HEK293 (cell line): ENCODE measurements around the gene RNF10.

Source experiments
- BCL11A ChIP-seq: fragments of 450-650 bp; formaldehyde crosslinking; IDR thresholded peaks from 2 replicates; pipeline ENCODE4 v1.5.1; 2016; ENCODE audit warnings: low read depth, missing biosample characterization, missing genetic modification characterization
- EGR2 ChIP-seq: fragments of 450-650 bp; formaldehyde crosslinking; IDR thresholded peaks from 2 replicates; pipeline ENCODE4 v1.5.1; 2016; ENCODE audit warnings: low read depth, missing biosample characterization, missing genetic modification characterization
- GLIS1 ChIP-seq: fragments of 450-650 bp; formaldehyde crosslinking; IDR thresholded peaks from 2 replicates; pipeline ENCODE4 v1.5.1; 2016; ENCODE audit warnings: missing biosample characterization, missing genetic modification characterization
- HOXD13 ChIP-seq: sonication (generic); formaldehyde crosslinking; IDR thresholded peaks from 2 replicates; pipeline ENCODE4 v1.8.0; 2022; ENCODE audit warnings: missing genetic modification reagents, borderline replicate concordance
- KLF16 ChIP-seq: fragments of 450-650 bp; formaldehyde crosslinking; IDR thresholded peaks from 2 replicates; pipeline ENCODE4 v1.5.1; 2017; ENCODE audit warnings: missing biosample characterization, missing genetic modification characterization
- KLF7 ChIP-seq: fragments of 450-650 bp; formaldehyde crosslinking; IDR thresholded peaks from 2 replicates; pipeline ENCODE4 v1.5.1; 2016; ENCODE audit warnings: missing biosample characterization, missing genetic modification characterization, borderline replicate concordance
- REPIN1 ChIP-seq: fragments of 450-650 bp; formaldehyde crosslinking; IDR thresholded peaks from 2 replicates; pipeline ENCODE4 v1.5.1; 2017; ENCODE audit warnings: missing biosample characterization, missing genetic modification characterization, low read depth
- TRIM28 ChIP-seq: IDR thresholded peaks from 2 replicates; pipeline ENCODE4 v1.6.1; 2011; ENCODE audit warnings: low read length, control low read depth, borderline replicate concordance
- ZEB2 ChIP-seq: fragments of 450-650 bp; formaldehyde crosslinking; IDR thresholded peaks from 2 replicates; pipeline ENCODE4 v1.5.1; 2016; ENCODE audit warnings: missing biosample characterization, missing genetic modification characterization
- ZIC2 ChIP-seq: fragments of 450-650 bp; formaldehyde crosslinking; IDR thresholded peaks from 2 replicates; pipeline ENCODE4 v1.5.1; 2016; ENCODE audit warnings: missing biosample characterization, missing genetic modification characterization
- ZNF2 ChIP-seq: fragments of 450-650 bp; formaldehyde crosslinking; IDR thresholded peaks from 2 replicates; pipeline ENCODE4 v1.5.1; 2016; ENCODE audit warnings: missing biosample characterization, missing genetic modification characterization
- ZNF239 ChIP-seq: fragments of 450-650 bp; formaldehyde crosslinking; IDR thresholded peaks from 2 replicates; pipeline ENCODE4 v1.5.1; 2016; ENCODE audit warnings: missing biosample characterization, missing genetic modification characterization
- ZNF24 ChIP-seq: fragments of 450-650 bp; formaldehyde crosslinking; IDR thresholded peaks from 2 replicates; pipeline ENCODE4 v1.5.1; 2016; ENCODE audit warnings: missing biosample characterization, missing genetic modification characterization
- ZNF623 ChIP-seq: fragments of 450-650 bp; formaldehyde crosslinking; IDR thresholded peaks from 2 replicates; pipeline ENCODE4 v1.5.1; 2016; ENCODE audit warnings: missing biosample characterization, missing genetic modification characterization
- ZNF660 ChIP-seq: fragments of 450-650 bp; IDR thresholded peaks from 2 replicates; pipeline ENCODE4 v1.5.1; 2018; ENCODE audit warnings: missing biosample characterization, mild to moderate bottlenecking, missing genetic modification characterization
- ZNF677 ChIP-seq: fragments of 450-650 bp; IDR thresholded peaks from 2 replicates; pipeline ENCODE4 v1.5.0; 2018; ENCODE audit warnings: missing biosample characterization, mild to moderate bottlenecking, missing genetic modification characterization, moderate library complexity
- TF ChIP-seq, protein P1 (sequence below): fragments of 450-650 bp; formaldehyde crosslinking; IDR thresholded peaks from 2 replicates; pipeline ENCODE4 v1.5.1; 2016; ENCODE audit warnings: missing biosample characterization, missing genetic modification characterization, low read depth
- TF ChIP-seq, protein P2 (sequence below): fragments of 450-650 bp; formaldehyde crosslinking; IDR thresholded peaks from 2 replicates; pipeline ENCODE4 v1.5.1; 2016; ENCODE audit warnings: missing biosample characterization, missing genetic modification characterization
- TF ChIP-seq, protein P3 (sequence below): fragments of 450-650 bp; formaldehyde crosslinking; IDR thresholded peaks from 2 replicates; pipeline ENCODE4 v1.5.1; 2017; ENCODE audit warnings: missing biosample characterization, missing genetic modification characterization
- TF ChIP-seq, protein P4 (sequence below): fragments of 450-650 bp; formaldehyde crosslinking; IDR thresholded peaks from 2 replicates; pipeline ENCODE4 v1.5.1; 2016; ENCODE audit warnings: missing biosample characterization, missing genetic modification characterization
- TF ChIP-seq, protein P5 (sequence below): fragments of 450-650 bp; IDR thresholded peaks from 2 replicates; pipeline ENCODE4 v1.5.1; 2018; ENCODE audit warnings: missing biosample characterization, mild to moderate bottlenecking, missing genetic modification characterization
- TF ChIP-seq, protein P6 (sequence below): fragments of 450-650 bp; formaldehyde crosslinking; IDR thresholded peaks from 2 replicates; pipeline ENCODE4 v1.5.1; 2016; ENCODE audit warnings: missing biosample characterization, missing genetic modification characterization
- TF ChIP-seq, protein P7 (sequence below): fragments of 450-650 bp; formaldehyde crosslinking; IDR thresholded peaks from 2 replicates; pipeline ENCODE4 v1.5.1; 2017; ENCODE audit warnings: missing biosample characterization, missing genetic modification characterization
- TF ChIP-seq, protein P8 (sequence below): fragments of 450-650 bp; formaldehyde crosslinking; IDR thresholded peaks from 2 replicates; pipeline ENCODE4 v1.5.1; 2016; ENCODE audit warnings: missing biosample characterization, missing genetic modification characterization

The RNF10 gene

DNA sequence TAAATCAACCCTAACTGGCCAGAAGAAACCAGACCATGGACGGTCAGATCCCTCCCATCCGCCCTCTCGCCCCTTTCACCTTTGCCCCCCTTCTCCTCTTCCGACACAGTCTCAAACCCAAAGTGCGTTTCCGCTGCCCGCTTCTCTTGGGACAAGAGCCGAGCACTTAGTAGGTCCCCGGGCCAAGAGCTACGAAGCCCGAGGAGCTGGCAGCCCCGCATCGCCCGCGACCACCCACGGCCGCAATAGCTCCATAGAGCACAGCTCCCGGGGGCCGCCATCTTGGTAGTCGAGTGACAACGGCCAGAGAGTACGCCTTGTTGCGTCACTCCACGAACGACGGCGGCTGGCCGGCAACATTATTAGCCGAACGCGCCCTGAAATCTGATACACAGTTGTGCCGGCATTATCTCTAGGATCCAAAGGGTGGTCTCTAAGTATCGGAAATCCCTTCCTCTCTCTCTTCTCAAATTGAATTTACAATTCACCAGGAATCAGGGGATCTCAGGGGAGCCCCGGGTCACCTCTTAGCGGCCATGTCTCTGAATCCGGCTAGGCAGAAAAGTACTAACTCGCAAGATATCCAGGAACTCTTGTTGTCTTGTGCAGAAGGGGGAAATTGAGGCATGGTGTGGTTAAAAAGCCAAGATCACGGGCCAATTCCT lies 5.2 kb upstream of the RNF10 start, which contains the start of gene COQ5 (continued):
- TF ChIP-seq, protein P1, sequence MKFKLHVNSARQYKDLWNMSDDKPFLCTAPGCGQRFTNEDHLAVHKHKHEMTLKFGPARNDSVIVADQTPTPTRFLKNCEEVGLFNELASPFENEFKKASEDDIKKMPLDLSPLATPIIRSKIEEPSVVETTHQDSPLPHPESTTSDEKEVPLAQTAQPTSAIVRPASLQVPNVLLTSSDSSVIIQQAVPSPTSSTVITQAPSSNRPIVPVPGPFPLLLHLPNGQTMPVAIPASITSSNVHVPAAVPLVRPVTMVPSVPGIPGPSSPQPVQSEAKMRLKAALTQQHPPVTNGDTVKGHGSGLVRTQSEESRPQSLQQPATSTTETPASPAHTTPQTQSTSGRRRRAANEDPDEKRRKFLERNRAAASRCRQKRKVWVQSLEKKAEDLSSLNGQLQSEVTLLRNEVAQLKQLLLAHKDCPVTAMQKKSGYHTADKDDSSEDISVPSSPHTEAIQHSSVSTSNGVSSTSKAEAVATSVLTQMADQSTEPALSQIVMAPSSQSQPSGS (tag by site-specific recombination), result peak; percentile 74
- TF ChIP-seq, protein P2, sequence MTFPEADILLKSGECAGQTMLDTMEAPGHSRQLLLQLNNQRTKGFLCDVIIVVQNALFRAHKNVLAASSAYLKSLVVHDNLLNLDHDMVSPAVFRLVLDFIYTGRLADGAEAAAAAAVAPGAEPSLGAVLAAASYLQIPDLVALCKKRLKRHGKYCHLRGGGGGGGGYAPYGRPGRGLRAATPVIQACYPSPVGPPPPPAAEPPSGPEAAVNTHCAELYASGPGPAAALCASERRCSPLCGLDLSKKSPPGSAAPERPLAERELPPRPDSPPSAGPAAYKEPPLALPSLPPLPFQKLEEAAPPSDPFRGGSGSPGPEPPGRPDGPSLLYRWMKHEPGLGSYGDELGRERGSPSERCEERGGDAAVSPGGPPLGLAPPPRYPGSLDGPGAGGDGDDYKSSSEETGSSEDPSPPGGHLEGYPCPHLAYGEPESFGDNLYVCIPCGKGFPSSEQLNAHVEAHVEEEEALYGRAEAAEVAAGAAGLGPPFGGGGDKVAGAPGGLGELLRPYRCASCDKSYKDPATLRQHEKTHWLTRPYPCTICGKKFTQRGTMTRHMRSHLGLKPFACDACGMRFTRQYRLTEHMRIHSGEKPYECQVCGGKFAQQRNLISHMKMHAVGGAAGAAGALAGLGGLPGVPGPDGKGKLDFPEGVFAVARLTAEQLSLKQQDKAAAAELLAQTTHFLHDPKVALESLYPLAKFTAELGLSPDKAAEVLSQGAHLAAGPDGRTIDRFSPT (tag by site-specific recombination), result peak; percentile 74
- TF ChIP-seq, protein P3, sequence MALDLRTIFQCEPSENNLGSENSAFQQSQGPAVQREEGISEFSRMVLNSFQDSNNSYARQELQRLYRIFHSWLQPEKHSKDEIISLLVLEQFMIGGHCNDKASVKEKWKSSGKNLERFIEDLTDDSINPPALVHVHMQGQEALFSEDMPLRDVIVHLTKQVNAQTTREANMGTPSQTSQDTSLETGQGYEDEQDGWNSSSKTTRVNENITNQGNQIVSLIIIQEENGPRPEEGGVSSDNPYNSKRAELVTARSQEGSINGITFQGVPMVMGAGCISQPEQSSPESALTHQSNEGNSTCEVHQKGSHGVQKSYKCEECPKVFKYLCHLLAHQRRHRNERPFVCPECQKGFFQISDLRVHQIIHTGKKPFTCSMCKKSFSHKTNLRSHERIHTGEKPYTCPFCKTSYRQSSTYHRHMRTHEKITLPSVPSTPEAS (tag by site-specific recombination), result peak; percentile 57; the same call in 1 of the 2 replicates
- TF ChIP-seq ZNF660 (tag by site-specific recombination) (peak; percentile 85), TRIM28 (no peak), KLF16 (tag by site-specific recombination) (peak; percentile 40; the same call in 1 of the 2 replicates), HOXD13 (CRISPR knock-in tag) (peak; percentile 70; the same call in 1 of the 2 replicates), ZNF623 (tag by site-specific recombination) (peak; percentile 8; the same call in 1 of the 2 replicates), ZNF24 (tag by site-specific recombination) (peak; percentile 78; the same call in 1 of the 2 replicates), ZIC2 (tag by site-specific recombination) (0 out of 2 replicates have a peak, but pooled peaks have one; percentile 20), ZNF677 (tag by site-specific recombination) (0 out of 2 replicates have a peak, but pooled peaks have one; percentile 10), KLF7 (peak; percentile 54; the same call in 1 of the 2 replicates), EGR2 (peak; percentile 83), ZNF239 (tag by site-specific recombination) (no peak), BCL11A (tag by site-specific recombination) (peak; percentile 93), ZEB2 (tag by site-specific recombination) (peak; percentile 86), GLIS1 (tag by site-specific recombination) (peak; percentile 69), ZNF2 (tag by site-specific recombination) (peak; percentile 92), REPIN1 (tag by site-specific recombination) (0 out of 2 replicates have a peak, but pooled peaks have one; percentile 12)
- TF ChIP-seq, protein P4, sequence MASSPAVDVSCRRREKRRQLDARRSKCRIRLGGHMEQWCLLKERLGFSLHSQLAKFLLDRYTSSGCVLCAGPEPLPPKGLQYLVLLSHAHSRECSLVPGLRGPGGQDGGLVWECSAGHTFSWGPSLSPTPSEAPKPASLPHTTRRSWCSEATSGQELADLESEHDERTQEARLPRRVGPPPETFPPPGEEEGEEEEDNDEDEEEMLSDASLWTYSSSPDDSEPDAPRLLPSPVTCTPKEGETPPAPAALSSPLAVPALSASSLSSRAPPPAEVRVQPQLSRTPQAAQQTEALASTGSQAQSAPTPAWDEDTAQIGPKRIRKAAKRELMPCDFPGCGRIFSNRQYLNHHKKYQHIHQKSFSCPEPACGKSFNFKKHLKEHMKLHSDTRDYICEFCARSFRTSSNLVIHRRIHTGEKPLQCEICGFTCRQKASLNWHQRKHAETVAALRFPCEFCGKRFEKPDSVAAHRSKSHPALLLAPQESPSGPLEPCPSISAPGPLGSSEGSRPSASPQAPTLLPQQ (tag by site-specific recombination), result peak; percentile 72
- TF ChIP-seq, protein P5, sequence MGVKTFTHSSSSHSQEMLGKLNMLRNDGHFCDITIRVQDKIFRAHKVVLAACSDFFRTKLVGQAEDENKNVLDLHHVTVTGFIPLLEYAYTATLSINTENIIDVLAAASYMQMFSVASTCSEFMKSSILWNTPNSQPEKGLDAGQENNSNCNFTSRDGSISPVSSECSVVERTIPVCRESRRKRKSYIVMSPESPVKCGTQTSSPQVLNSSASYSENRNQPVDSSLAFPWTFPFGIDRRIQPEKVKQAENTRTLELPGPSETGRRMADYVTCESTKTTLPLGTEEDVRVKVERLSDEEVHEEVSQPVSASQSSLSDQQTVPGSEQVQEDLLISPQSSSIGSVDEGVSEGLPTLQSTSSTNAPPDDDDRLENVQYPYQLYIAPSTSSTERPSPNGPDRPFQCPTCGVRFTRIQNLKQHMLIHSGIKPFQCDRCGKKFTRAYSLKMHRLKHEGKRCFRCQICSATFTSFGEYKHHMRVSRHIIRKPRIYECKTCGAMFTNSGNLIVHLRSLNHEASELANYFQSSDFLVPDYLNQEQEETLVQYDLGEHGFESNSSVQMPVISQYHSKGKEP (tag by site-specific recombination), result 0 out of 2 replicates have a peak, but pooled peaks have one; percentile 6
- TF ChIP-seq, protein P6, sequence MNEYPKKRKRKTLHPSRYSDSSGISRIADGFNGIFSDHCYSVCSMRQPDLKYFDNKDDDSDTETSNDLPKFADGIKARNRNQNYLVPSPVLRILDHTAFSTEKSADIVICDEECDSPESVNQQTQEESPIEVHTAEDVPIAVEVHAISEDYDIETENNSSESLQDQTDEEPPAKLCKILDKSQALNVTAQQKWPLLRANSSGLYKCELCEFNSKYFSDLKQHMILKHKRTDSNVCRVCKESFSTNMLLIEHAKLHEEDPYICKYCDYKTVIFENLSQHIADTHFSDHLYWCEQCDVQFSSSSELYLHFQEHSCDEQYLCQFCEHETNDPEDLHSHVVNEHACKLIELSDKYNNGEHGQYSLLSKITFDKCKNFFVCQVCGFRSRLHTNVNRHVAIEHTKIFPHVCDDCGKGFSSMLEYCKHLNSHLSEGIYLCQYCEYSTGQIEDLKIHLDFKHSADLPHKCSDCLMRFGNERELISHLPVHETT (tag by site-specific recombination), result peak; percentile 47; the same call in 1 of the 2 replicates
- TF ChIP-seq, protein P7, sequence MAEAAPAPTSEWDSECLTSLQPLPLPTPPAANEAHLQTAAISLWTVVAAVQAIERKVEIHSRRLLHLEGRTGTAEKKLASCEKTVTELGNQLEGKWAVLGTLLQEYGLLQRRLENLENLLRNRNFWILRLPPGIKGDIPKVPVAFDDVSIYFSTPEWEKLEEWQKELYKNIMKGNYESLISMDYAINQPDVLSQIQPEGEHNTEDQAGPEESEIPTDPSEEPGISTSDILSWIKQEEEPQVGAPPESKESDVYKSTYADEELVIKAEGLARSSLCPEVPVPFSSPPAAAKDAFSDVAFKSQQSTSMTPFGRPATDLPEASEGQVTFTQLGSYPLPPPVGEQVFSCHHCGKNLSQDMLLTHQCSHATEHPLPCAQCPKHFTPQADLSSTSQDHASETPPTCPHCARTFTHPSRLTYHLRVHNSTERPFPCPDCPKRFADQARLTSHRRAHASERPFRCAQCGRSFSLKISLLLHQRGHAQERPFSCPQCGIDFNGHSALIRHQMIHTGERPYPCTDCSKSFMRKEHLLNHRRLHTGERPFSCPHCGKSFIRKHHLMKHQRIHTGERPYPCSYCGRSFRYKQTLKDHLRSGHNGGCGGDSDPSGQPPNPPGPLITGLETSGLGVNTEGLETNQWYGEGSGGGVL (tag by site-specific recombination), result 0 out of 2 replicates have a peak, but pooled peaks have one; percentile 47
- TF ChIP-seq, protein P8, sequence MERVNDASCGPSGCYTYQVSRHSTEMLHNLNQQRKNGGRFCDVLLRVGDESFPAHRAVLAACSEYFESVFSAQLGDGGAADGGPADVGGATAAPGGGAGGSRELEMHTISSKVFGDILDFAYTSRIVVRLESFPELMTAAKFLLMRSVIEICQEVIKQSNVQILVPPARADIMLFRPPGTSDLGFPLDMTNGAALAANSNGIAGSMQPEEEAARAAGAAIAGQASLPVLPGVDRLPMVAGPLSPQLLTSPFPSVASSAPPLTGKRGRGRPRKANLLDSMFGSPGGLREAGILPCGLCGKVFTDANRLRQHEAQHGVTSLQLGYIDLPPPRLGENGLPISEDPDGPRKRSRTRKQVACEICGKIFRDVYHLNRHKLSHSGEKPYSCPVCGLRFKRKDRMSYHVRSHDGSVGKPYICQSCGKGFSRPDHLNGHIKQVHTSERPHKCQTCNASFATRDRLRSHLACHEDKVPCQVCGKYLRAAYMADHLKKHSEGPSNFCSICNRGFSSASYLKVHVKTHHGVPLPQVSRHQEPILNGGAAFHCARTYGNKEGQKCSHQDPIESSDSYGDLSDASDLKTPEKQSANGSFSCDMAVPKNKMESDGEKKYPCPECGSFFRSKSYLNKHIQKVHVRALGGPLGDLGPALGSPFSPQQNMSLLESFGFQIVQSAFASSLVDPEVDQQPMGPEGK, result peak; percentile 81
